ENCODE data around the gene TRIOBP.

TRIOBP gene

DNA sequence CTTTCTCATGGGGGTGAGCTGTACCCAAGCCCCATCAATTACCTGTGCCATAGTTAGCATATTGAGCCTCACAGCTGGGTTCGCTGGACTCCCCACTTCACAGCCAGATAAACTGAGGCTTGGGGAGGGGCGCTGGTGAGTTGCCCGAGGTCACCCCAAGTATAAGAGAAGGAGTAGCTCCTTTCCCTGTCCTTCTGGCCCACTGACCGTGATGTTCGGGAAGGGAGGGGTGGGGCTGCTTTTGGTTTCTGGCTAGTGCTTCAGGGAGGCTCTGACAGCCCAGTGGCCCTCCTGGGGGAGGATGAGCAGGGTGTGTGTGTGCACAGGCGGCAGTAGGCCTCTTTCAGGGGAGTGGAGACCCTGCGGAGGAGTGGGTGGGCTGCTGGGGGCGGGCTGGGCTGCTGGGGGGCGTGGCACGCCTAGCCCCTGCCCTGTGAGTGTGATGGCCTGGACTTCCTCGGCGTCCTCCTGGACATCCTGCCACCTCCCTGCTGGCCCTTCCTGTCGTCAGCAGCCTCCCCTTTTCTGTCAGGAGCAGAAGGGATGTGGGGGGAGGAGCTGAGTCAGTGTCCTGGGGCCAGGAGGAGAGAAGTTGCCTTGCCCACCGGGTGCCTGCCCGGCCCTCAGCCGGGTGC lies 50.3 kb downstream of the TRIOBP start (continued):
- TF ChIP-seq KLF1 (tag by site-specific recombination; IDR thresholded peaks at IDR 0.05) (peak; percentile 11; the same call in 1 of the 2 replicates), ZNF138 (tag by site-specific recombination; IDR thresholded peaks at IDR 0.05; ENCODE audit: borderline replicate concordance) (no peak), KLF9 (tag by site-specific recombination; IDR thresholded peaks at IDR 0.05; ENCODE audit: low read depth) (peak; percentile 54; the same call in 1 of the 2 replicates), ZNF114 (tag by site-specific recombination; IDR thresholded peaks at IDR 0.05) (no peak), SP2 (tag by site-specific recombination; IDR thresholded peaks at IDR 0.05) (peak; percentile 54), ZNF843 (tag by site-specific recombination; IDR thresholded peaks at IDR 0.05) (no peak), ZNF366 (tag by site-specific recombination; conservative IDR thresholded peaks at IDR 0.05) (0 out of 2 replicates have a peak, but pooled peaks have one; percentile 17), YY1 (tag by site-specific recombination; IDR thresholded peaks at IDR 0.05) (no peak), ZBTB10 (tag by site-specific recombination; IDR thresholded peaks at IDR 0.05) (no peak), ZNF394 (tag by site-specific recombination; IDR thresholded peaks at IDR 0.05; ENCODE audit: borderline replicate concordance) (peak; percentile 12; the same call in 1 of the 2 replicates), ZNF302 (tag by site-specific recombination; IDR thresholded peaks at IDR 0.05; ENCODE audit: low read depth) (no peak), TRIM28 (IDR thresholded peaks at IDR 0.05; ENCODE audit: borderline replicate concordance, low read length) (no peak), ZNF239 (tag by site-specific recombination; IDR thresholded peaks at IDR 0.05) (no peak), ZNF701 (tag by site-specific recombination; IDR thresholded peaks at IDR 0.05) (no peak), ZNF292 (tag by site-specific recombination; IDR thresholded peaks at IDR 0.05; ENCODE audit: borderline replicate concordance, low read depth) (no peak), ZNF184 (tag by site-specific recombination; IDR thresholded peaks at IDR 0.05) (no peak), ZIC2 (tag by site-specific recombination; IDR thresholded peaks at IDR 0.05) (no peak), ZNF311 (tag by site-specific recombination; IDR thresholded peaks at IDR 0.05; ENCODE audit: borderline replicate concordance) (no peak), AEBP2 (tag by site-specific recombination; IDR thresholded peaks at IDR 0.05; ENCODE audit: borderline replicate concordance) (no peak), ZNF248 (tag by site-specific recombination; IDR thresholded peaks at IDR 0.05) (no peak), ZNF433 (tag by site-specific recombination; IDR thresholded peaks at IDR 0.05; ENCODE audit: low read depth) (no peak), ZNF623 (tag by site-specific recombination; IDR thresholded peaks at IDR 0.05) (peak; percentile 41), ZNF341 (tag by site-specific recombination; IDR thresholded peaks at IDR 0.05; ENCODE audit: low read depth) (peak; percentile 68), ZNF48 (tag by site-specific recombination; IDR thresholded peaks at IDR 0.05) (no peak), ZNF16 (tag by site-specific recombination; IDR thresholded peaks at IDR 0.05; ENCODE audit: low read depth) (no peak), ZNF10 (tag by site-specific recombination; IDR thresholded peaks at IDR 0.05) (no peak), ZNF19 (tag by site-specific recombination; IDR thresholded peaks at IDR 0.05; ENCODE audit: low read depth) (no peak), ZNF658 (tag by site-specific recombination; IDR thresholded peaks at IDR 0.05) (no peak)
- TF ChIP-seq, protein P1, sequence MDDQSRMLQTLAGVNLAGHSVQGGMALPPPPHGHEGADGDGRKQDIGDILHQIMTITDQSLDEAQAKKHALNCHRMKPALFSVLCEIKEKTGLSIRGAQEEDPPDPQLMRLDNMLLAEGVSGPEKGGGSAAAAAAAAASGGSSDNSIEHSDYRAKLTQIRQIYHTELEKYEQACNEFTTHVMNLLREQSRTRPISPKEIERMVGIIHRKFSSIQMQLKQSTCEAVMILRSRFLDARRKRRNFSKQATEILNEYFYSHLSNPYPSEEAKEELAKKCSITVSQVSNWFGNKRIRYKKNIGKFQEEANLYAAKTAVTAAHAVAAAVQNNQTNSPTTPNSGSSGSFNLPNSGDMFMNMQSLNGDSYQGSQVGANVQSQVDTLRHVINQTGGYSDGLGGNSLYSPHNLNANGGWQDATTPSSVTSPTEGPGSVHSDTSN (CRISPR knock-in tag; IDR thresholded peaks at IDR 0.05) = no peak
- TF ChIP-seq, protein P2, sequence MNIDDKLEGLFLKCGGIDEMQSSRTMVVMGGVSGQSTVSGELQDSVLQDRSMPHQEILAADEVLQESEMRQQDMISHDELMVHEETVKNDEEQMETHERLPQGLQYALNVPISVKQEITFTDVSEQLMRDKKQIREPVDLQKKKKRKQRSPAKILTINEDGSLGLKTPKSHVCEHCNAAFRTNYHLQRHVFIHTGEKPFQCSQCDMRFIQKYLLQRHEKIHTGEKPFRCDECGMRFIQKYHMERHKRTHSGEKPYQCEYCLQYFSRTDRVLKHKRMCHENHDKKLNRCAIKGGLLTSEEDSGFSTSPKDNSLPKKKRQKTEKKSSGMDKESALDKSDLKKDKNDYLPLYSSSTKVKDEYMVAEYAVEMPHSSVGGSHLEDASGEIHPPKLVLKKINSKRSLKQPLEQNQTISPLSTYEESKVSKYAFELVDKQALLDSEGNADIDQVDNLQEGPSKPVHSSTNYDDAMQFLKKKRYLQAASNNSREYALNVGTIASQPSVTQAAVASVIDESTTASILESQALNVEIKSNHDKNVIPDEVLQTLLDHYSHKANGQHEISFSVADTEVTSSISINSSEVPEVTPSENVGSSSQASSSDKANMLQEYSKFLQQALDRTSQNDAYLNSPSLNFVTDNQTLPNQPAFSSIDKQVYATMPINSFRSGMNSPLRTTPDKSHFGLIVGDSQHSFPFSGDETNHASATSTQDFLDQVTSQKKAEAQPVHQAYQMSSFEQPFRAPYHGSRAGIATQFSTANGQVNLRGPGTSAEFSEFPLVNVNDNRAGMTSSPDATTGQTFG (tag by site-specific recombination; IDR thresholded peaks at IDR 0.05; ENCODE audit: borderline replicate concordance) = no peak
- TF ChIP-seq, protein P3, sequence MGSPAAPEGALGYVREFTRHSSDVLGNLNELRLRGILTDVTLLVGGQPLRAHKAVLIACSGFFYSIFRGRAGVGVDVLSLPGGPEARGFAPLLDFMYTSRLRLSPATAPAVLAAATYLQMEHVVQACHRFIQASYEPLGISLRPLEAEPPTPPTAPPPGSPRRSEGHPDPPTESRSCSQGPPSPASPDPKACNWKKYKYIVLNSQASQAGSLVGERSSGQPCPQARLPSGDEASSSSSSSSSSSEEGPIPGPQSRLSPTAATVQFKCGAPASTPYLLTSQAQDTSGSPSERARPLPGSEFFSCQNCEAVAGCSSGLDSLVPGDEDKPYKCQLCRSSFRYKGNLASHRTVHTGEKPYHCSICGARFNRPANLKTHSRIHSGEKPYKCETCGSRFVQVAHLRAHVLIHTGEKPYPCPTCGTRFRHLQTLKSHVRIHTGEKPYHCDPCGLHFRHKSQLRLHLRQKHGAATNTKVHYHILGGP (tag by site-specific recombination; IDR thresholded peaks at IDR 0.05) = no peak

Data from HEK293 (cell line).